Esophagus squamous epithelium (tissue), 5 donors: ENCODE measurements around the gene FLYWCH1. TPM values are rescaled to one million over a fixed set of nuclear protein-coding genes. Genes with fewer than 3 reads are reported as not detected.

Experiments
- DNase-seq: peaks from one replicate; lab custom pipeline; 2025; lab: John Stamatoyannopoulos, UW
- H3K27ac ChIP-seq, 4 donors: fragments of 200-600 bp; sonication (generic); one replicate each; pipeline ENCODE4 v1.5.1; 2016 to 2019; ENCODE audit warnings: mild to moderate bottlenecking in 1 of 4
- H3K27me3 ChIP-seq, 4 donors: fragments of 200-600 bp; sonication (generic); 1 replicate in 3 of 4; 2 replicates in 1 of 4; pipeline versions ENCODE4 v1.5.1 to v1.6.0; 2017 to 2021; ENCODE audit warnings: antibody characterized with exemption in 1 of 4
- H3K36me3 ChIP-seq, 3 donors: fragments of 200-600 bp; sonication (generic); one replicate each; pipeline ENCODE4 v1.5.1; 2016 to 2019
- H3K4me1 ChIP-seq, 3 donors: fragments of 200-600 bp; sonication (generic); one replicate each; pipeline ENCODE4 v1.5.1; 2017 to 2019
- H3K4me3 ChIP-seq, 4 donors: fragments of 200-600 bp; sonication (generic); 1 replicate in 3 of 4; 2 replicates in 1 of 4; pipeline ENCODE4 v1.5.1; 2016 to 2019; ENCODE audit warnings: mild to moderate bottlenecking in 2 of 4, moderate library complexity in 1 of 4
- H3K9me3 ChIP-seq, 3 donors: fragments of 200-600 bp; sonication (generic); one replicate each; pipeline ENCODE4 v1.5.1; 2016 to 2019
- POLR2A ChIP-seq, 4 donors: fragments of 450-650 bp; IDR thresholded peaks; one replicate each; pipeline ENCODE4 v1.6.1; 2017; ENCODE audit warnings: antibody characterized with exemption in 4 of 4, mild to moderate bottlenecking in 4 of 4, moderate library complexity in 3 of 4
- WGBS, 2 donors: methylation state at CpG; one replicate each; pipeline ENCODE4 v1.1.5; 2018; 5-methylcytosine and 5-hydroxymethylcytosine counted together
- intact Hi-C: fragments of 100-400 bp; cut with DNase I; formaldehyde crosslinking; loops from one replicate; pipeline ENCODE4 v1.15.0; 2022
- total RNA-seq, 4 donors: library from RNA; depleted of rRNA; stranded (reverse); fragments of >200 nt; gene quantifications; one replicate each; pipeline ENCODE4 v1.1.0, GENCODE V29; 2016
- TF ChIP-seq, protein P1 (sequence below), 6 experiments: fragments of 450-650 bp in 4 of 6; fragments of 200-600 bp in 2 of 6; sonication (generic) in 2 of 6; IDR thresholded peaks; one replicate each; pipeline ENCODE4 v1.5.1; 2016 to 2019; ENCODE audit warnings: antibody characterized with exemption in 6 of 6, mild to moderate bottlenecking in 4 of 6, moderate library complexity in 4 of 6
- donor health status: DM: yes; HTN: yes; CAD: no.

Gene FLYWCH1
- total RNA-seq, 4 donors from 2014 or later, result 25.4 to 52.1 (median 27.1) TPM

DNA sequence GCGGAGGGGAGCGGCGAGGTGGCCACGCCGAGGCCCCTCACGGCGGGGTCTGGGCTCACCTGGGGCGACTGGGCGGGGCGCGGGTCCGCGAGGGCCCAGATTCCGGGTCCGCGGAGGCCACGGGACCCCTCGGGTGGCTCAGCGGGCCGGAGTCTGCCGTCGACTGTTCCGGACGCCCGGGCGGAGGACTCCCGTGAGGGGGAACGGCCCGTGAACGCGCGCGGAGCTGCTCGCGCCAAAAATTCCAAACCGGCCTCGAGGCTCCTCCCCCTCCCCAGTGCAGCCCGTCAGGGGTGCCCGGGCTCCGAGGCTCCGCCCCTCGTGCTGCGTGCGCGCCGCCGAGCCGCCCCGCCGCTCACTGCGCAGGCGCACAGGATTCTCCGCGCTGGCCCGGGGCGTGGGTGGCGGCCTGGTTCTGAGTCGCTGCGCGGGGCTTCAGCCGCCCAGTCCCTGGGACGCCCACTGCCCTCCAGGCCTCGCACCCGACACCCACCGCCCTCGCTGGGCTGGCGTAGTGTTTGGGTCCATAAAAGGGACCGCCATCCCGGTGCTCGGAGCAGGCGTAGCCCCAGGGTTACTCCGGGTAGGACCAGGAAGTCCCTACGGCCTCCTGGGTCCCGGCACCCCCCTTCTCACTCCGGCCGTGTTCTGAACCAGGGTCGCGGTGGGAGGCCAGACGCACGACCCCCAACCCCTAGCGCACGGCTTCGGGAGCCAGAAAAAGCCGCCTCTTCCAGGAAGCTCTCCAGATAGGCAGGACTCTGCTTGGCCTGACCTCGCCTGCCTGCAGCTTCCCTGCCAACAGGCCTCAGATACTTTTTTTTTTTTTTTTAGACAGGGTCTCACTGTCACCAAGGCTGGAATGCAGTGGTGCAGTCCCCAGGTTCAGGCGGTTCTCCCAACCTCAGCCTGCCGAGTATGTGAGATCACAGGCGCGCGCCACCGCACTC, 68.8 kb downstream of the FLYWCH1 start, which contains the start of gene PKMYT1:
TSS of gene PKMYT1 (minus strand) at position 220 of the 950 bp plus-strand sequence. CDS start 789 bp downstream, outside the sequence.
- Histone ChIP-seq H3K36me3 (no peaks in the 10 kb centered on the region), H3K27ac (peak within 1 kb of the TSS; percentile 87 to 92 (median 89)), H3K9me3 (no peaks in the 10 kb centered on the region), H3K4me3 (peak within 1 kb of the TSS; percentile 62 to 90 (median 66)), H3K27me3 (peaks cover 0 to 16% (median 0%) of the 10 kb centered on the region in 4 donors), H3K4me1 (peaks cover 15 to 68% (median 29%) of the 10 kb centered on the region in 3 donors)
- WGBS, 2 donors, result 11 to 73% methylated on average over 7 to 51 of the region's 91 CpGs
- no peak for DNase-seq
- TF ChIP-seq, protein P1, sequence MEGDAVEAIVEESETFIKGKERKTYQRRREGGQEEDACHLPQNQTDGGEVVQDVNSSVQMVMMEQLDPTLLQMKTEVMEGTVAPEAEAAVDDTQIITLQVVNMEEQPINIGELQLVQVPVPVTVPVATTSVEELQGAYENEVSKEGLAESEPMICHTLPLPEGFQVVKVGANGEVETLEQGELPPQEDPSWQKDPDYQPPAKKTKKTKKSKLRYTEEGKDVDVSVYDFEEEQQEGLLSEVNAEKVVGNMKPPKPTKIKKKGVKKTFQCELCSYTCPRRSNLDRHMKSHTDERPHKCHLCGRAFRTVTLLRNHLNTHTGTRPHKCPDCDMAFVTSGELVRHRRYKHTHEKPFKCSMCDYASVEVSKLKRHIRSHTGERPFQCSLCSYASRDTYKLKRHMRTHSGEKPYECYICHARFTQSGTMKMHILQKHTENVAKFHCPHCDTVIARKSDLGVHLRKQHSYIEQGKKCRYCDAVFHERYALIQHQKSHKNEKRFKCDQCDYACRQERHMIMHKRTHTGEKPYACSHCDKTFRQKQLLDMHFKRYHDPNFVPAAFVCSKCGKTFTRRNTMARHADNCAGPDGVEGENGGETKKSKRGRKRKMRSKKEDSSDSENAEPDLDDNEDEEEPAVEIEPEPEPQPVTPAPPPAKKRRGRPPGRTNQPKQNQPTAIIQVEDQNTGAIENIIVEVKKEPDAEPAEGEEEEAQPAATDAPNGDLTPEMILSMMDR (IDR thresholded peaks at IDR 0.05), result no peak
- TF ChIP-seq POLR2A (IDR thresholded peaks at IDR 0.05), result peak in 3 of 4 donors; percentile 81 to 98 (median 93)
- intact Hi-C loops, result no loop called here

DNA sequence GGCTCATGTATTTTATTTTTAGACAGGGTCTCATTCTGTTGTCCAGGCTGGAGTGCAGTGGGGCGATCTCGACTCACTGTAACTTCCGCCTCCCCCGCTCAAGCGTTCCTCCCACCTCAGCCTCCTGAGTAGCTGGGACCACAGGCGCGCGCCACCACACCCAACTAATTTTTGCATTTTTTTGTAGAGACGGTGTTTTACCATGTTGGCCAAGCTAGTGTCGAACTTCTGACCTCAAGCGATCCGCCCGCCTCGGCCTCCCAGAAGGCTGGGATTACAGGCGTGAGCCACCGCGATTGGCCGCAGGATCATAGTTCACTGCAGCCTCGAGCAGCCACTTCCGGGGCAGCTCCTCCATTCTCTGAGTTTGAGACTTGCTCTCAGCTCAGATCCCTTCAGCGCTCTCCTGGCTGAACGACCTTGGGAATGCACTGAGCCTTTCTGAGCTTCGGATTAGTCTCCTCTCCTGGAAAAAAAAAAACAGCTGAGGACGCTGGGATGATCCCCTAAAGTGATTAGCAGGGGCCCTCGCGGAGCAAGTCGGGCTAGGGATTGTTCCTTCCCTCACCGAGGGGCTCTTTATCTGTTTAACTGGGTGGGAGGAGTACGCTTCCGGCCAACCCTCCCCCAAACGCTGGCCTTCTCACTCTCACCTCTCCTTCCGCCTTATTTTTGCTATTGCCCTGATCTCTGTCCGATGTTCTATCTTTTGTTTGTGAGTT, 69.6 kb downstream of the FLYWCH1 start:
- WGBS, 2 donors, result 72 to 73% methylated on average over 18 to 29 of the region's 33 CpGs
- no peak for DNase-seq
- no peaks in the 10 kb centered on the region for H3K9me3 ChIP-seq
- peak overlapping the region in 3 of 4 donors; percentile 62 to 90 (median 63) for H3K4me3 ChIP-seq
- H3K27me3 ChIP-seq, result peaks cover 0 to 16% (median 0%) of the 10 kb centered on the region in 4 donors
- intact Hi-C loops, result no loop called here
- TF ChIP-seq, protein P1 (IDR thresholded peaks at IDR 0.05), result no peak
- no peak for TF ChIP-seq POLR2A (IDR thresholded peaks at IDR 0.05)
- peaks cover 15 to 77% (median 34%) of the 10 kb centered on the region in 3 donors for H3K4me1 ChIP-seq
- H3K36me3 ChIP-seq, result no peaks in the 10 kb centered on the region
- H3K27ac ChIP-seq, result no peak overlapping the region

DNA sequence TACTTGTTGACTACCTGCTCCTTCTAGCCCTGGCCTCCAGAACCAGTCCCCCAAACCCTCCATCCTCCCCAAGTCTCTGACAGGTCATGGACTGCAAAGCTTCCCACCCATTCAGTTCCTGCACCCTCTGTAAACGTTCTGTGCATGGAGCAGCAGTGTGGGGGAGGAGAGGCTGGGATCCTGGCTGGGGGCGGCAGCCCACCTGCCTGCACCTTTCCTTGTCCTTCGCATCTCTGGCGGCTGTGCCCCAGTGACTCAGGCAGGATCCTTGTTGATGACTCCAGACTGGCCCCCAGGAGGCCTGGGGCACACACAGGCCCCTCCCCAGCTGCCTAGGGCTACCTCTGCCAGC, 70.1 kb downstream of the FLYWCH1 start:
- Histone ChIP-seq H3K27ac (no peak overlapping the region), H3K27me3 (peaks cover 0 to 20% (median 0%) of the 10 kb centered on the region in 4 donors), H3K9me3 (no peaks in the 10 kb centered on the region), H3K4me3 (no peak overlapping the region), H3K4me1 (peaks cover 15 to 81% (median 34%) of the 10 kb centered on the region in 3 donors), H3K36me3 (no peaks in the 10 kb centered on the region)
- intact Hi-C loops, result no loop called here
- TF ChIP-seq, protein P1 (IDR thresholded peaks at IDR 0.05), result no peak
- no peak for TF ChIP-seq POLR2A (IDR thresholded peaks at IDR 0.05)
- WGBS, 2 donors, result 47 to 54% methylated on average over 2 to 3 of the region's 4 CpGs
- DNase-seq, result no peak

DNA sequence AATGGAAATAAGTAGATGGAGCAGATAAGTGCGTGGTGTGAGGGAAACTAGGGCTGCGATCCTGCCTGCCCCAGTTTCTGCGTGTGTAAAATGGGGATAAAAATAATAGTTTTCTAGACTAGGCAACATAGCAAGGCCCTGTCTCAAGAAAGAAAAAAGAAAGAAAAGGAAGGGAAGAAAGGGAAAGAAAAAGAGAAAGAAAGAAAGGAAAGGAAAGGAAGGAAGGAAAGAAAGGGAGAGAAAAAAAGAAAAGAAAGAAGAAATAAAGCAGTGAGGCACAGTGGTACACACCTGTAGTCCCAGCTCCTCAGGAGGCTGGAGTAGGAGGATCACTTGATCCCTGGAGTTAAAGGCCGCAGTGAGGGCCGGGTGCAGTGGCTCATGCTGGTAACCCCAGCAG, 70.7 kb downstream of the FLYWCH1 start:
- Histone ChIP-seq H3K27ac (no peak overlapping the region), H3K4me1 (peaks cover 15 to 77% (median 34%) of the 10 kb centered on the region in 3 donors), H3K36me3 (no peaks in the 10 kb centered on the region), H3K27me3 (peaks cover 0 to 26% (median 0%) of the 10 kb centered on the region in 4 donors), H3K4me3 (no peak overlapping the region), H3K9me3 (no peaks in the 10 kb centered on the region)
- TF ChIP-seq, protein P1 (IDR thresholded peaks at IDR 0.05), result no peak
- no peak for TF ChIP-seq POLR2A (IDR thresholded peaks at IDR 0.05)
- intact Hi-C loops, result no loop called here
- no peak for DNase-seq
- WGBS, 2 donors, result 87 to 89% methylated on average over 5 of the region's 5 CpGs
